ENCODE data around the gene PDXP.
A peak's percentile ranks its signal among the peaks of the same experiment; 100 is the strongest.

Gene PDXP

GRCh38 chr22:37639070-37639760 is 19.3 kb upstream of the PDXP start, which contains the start of gene SH3BP1:
TSS of gene SH3BP1 (plus strand) at chr22:37639669. CDS start at chr22:37639788, 119 bp downstream.
- no peaks in the 10 kb centered on the region for H3K27me3 ChIP-seq (ENCODE audit: insufficient read depth, low read length)
- H3K36me3 ChIP-seq (ENCODE audit: insufficient read depth, low read depth, low read length) = peaks cover 17% of the 10 kb centered on the region
- peak within 1 kb of the TSS; percentile 81 for H3K9ac ChIP-seq (ENCODE audit: low read depth, low read length)
- H3K4me3 ChIP-seq (ENCODE audit: low read length) = peak within 1 kb of the TSS; percentile 91
- no peak within 1 kb of the TSS for H3K27ac ChIP-seq (ENCODE audit: low read length)
- H3K9me3 ChIP-seq (ENCODE audit: insufficient read depth, low read depth, low read length) = no peaks in the 10 kb centered on the region
- peaks cover 26% of the 10 kb centered on the region for H3K4me1 ChIP-seq (ENCODE audit: insufficient read depth, low read length)

DNA sequence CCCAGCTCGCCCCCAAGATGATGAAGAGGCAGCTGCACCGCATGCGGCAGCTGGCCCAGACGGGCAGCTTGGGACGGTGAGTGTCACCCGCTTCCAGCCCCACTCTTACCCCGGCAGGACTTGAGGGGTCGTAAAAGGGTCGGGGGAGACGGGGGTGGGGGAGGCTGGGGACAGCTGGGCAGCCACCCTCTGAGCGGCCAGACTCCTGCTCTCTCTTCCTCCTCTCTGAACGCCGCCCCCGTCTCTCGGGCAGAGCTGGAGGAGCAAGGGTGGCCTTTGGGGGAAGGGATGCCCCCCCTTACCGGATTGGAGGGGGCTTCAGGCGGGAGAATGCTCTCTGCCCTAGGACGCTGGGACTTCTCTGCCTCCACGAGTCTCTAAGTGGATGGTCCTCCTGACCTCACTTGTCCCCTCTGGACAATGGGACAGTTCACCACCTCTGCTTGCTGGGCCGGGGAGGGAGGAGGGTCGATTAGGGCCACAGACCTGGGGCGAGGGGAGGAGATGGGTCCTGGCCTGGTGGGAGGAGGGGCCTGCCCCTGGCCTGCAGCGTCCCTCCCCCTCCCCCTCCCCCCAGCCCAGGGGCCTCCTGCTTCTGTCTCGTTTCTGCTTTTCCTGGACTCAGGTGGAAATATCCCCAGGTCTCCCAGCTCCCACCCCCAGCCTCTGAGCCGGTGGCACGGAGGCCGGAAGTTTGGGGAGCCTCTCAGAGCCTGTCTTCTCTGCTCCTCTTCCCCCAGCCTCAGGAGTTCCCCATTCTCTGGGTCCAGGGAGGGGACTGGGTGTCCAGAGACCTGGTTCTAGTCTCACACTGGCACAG is 18.5 kb upstream of the PDXP start:
- Histone ChIP-seq H3K36me3 (ENCODE audit: insufficient read depth, low read depth, low read length) (peaks cover 25% of the 10 kb centered on the region), H3K4me3 (ENCODE audit: low read length) (peak overlapping the region; percentile 91), H3K27me3 (ENCODE audit: insufficient read depth, low read length) (no peaks in the 10 kb centered on the region), H3K27ac (ENCODE audit: low read length) (no peak overlapping the region), H3K9ac (ENCODE audit: low read depth, low read length) (peak overlapping the region; percentile 81; the same call in 1 of the 2 replicates), H3K4me1 (ENCODE audit: insufficient read depth, low read length) (peaks cover 19% of the 10 kb centered on the region), H3K9me3 (ENCODE audit: insufficient read depth, low read depth, low read length) (no peaks in the 10 kb centered on the region)

- Histone ChIP-seq H3K4me1 (ENCODE audit: insufficient read depth, low read length) (peaks cover 19% of the 10 kb centered on the region), H3K27me3 (ENCODE audit: insufficient read depth, low read length) (no peaks in the 10 kb centered on the region), H3K9ac (ENCODE audit: low read depth, low read length) (peak overlapping the region; percentile 81; the same call in 1 of the 2 replicates), H3K36me3 (ENCODE audit: insufficient read depth, low read depth, low read length) (peaks cover 33% of the 10 kb centered on the region), H3K27ac (ENCODE audit: low read length) (no peak overlapping the region), H3K9me3 (ENCODE audit: insufficient read depth, low read depth, low read length) (no peaks in the 10 kb centered on the region), H3K4me3 (ENCODE audit: low read length) (peak overlapping the region; percentile 91)
These were observed 17.6 kb upstream of the PDXP start for GRCh38 chr22:37640591-37641560.

GRCh38 chr22:37641561-37641949 is 17.0 kb upstream of the PDXP start:
- no peak overlapping the region for H3K27ac ChIP-seq (ENCODE audit: low read length)

GRCh38 chr22:37643225-37643847 is 15.2 kb upstream of the PDXP start:
- Histone ChIP-seq H3K9ac (ENCODE audit: low read depth, low read length) (no peak overlapping the region), H3K4me1 (ENCODE audit: insufficient read depth, low read length) (peaks cover 15% of the 10 kb centered on the region), H3K27ac (ENCODE audit: low read length) (no peak overlapping the region), H3K9me3 (ENCODE audit: insufficient read depth, low read depth, low read length) (no peaks in the 10 kb centered on the region), H3K27me3 (ENCODE audit: insufficient read depth, low read length) (no peaks in the 10 kb centered on the region), H3K36me3 (ENCODE audit: insufficient read depth, low read depth, low read length) (peaks cover 42% of the 10 kb centered on the region), H3K4me3 (ENCODE audit: low read length) (no peak overlapping the region)

More at GRCh38 chr22:37641561-37641949, 17.0 kb upstream of the PDXP start:
- Histone ChIP-seq H3K4me3 (ENCODE audit: low read length) (no peak overlapping the region), H3K9me3 (ENCODE audit: insufficient read depth, low read depth, low read length) (no peaks in the 10 kb centered on the region), H3K36me3 (ENCODE audit: insufficient read depth, low read depth, low read length) (peaks cover 33% of the 10 kb centered on the region), H3K4me1 (ENCODE audit: insufficient read depth, low read length) (peaks cover 19% of the 10 kb centered on the region), H3K9ac (ENCODE audit: low read depth, low read length) (no peak overlapping the region), H3K27me3 (ENCODE audit: insufficient read depth, low read length) (no peaks in the 10 kb centered on the region)

- peaks cover 62% of the 10 kb centered on the region for H3K36me3 ChIP-seq (ENCODE audit: insufficient read depth, low read depth, low read length)
- no peak overlapping the region for H3K9ac ChIP-seq (ENCODE audit: low read depth, low read length)
- H3K4me1 ChIP-seq (ENCODE audit: insufficient read depth, low read length) = no peaks in the 10 kb centered on the region
These were observed 11.2 kb upstream of the PDXP start for GRCh38 chr22:37647317-37647716.

DNA sequence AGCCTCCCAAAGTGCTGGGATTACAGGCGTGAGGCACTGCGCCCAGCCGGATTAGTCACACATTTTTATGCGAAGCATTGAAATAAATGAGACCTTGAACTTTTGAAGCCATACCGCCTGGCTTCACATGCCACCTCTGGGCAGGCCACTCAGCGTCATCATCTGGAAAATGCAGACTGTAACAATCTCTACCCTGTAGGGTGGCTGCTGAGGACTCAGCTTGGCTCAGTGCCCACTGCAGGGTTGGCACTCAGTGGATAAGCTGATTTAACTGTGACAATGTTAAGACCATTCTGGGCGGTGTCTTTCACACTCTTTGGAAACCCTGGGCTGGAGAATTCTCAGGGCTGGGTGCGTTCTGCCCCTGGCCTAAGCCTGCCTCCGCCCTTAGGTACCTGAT is 10.6 kb upstream of the PDXP start:
- Histone ChIP-seq H3K36me3 (ENCODE audit: insufficient read depth, low read depth, low read length) (peaks cover 61% of the 10 kb centered on the region), H3K4me1 (ENCODE audit: insufficient read depth, low read length) (no peaks in the 10 kb centered on the region), H3K4me3 (ENCODE audit: low read length) (no peak overlapping the region), H3K27me3 (ENCODE audit: insufficient read depth, low read length) (no peaks in the 10 kb centered on the region), H3K9ac (ENCODE audit: low read depth, low read length) (no peak overlapping the region), H3K27ac (ENCODE audit: low read length) (no peak overlapping the region), H3K9me3 (ENCODE audit: insufficient read depth, low read depth, low read length) (no peaks in the 10 kb centered on the region)

More at GRCh38 chr22:37647317-37647716, 11.2 kb upstream of the PDXP start:
- H3K9me3 ChIP-seq (ENCODE audit: insufficient read depth, low read depth, low read length) = no peaks in the 10 kb centered on the region
- H3K27me3 ChIP-seq (ENCODE audit: insufficient read depth, low read length) = no peaks in the 10 kb centered on the region
- no peak overlapping the region for H3K4me3 ChIP-seq (ENCODE audit: low read length)
- H3K27ac ChIP-seq (ENCODE audit: low read length) = no peak overlapping the region

DNA sequence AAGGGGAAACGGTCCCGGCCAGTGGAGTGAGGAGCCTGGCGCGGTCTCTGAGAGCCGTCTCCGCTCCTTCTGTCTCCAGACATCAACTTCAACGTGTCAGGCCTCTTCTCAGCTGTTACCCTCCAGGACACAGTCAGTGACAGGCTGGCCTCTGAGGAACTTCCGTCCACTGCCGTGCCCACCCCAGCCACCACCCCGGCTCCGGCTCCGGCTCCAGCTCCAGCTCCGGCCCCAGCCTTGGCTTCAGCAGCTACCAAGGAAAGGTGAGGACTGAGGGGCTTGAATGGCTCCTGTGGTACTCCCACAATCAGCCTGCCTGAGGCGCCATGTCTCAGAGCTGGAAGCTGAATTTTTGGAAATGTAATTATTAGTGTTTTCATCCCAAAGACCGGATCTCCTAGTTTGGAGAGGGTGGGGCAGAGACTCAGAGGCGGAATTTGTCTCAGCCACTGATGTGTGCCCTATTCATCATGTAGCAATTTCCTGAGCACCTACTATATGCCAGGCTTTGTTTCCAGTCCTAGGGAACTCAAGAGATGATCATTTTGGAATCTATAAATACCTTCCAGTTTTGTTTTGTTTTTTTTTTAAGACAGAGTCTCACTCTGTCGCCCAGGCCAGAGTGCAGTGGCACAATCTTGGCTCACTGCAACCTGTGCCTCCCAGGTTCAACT is 7.9 kb upstream of the PDXP start:
- Histone ChIP-seq H3K27ac (ENCODE audit: low read length) (no peak overlapping the region), H3K4me1 (ENCODE audit: insufficient read depth, low read length) (no peaks in the 10 kb centered on the region), H3K9me3 (ENCODE audit: insufficient read depth, low read depth, low read length) (no peaks in the 10 kb centered on the region), H3K9ac (ENCODE audit: low read depth, low read length) (no peak overlapping the region), H3K4me3 (ENCODE audit: low read length) (no peak overlapping the region), H3K27me3 (ENCODE audit: insufficient read depth, low read length) (no peaks in the 10 kb centered on the region), H3K36me3 (ENCODE audit: insufficient read depth, low read depth, low read length) (peaks cover 51% of the 10 kb centered on the region)

GRCh38 chr22:37654563-37655251 is 3.8 kb upstream of the PDXP start:
- peaks cover 37% of the 10 kb centered on the region for H3K36me3 ChIP-seq (ENCODE audit: insufficient read depth, low read depth, low read length)
- H3K9me3 ChIP-seq (ENCODE audit: insufficient read depth, low read depth, low read length) = no peaks in the 10 kb centered on the region
- 0 out of 2 replicates have a peak, but pooled peaks cover 3% of the 10 kb centered on the region for H3K4me1 ChIP-seq (ENCODE audit: insufficient read depth, low read length)
- H3K9ac ChIP-seq (ENCODE audit: low read depth, low read length) = no peak overlapping the region
- no peak overlapping the region for H3K4me3 ChIP-seq (ENCODE audit: low read length)
- no peaks in the 10 kb centered on the region for H3K27me3 ChIP-seq (ENCODE audit: insufficient read depth, low read length)
- no peak overlapping the region for H3K27ac ChIP-seq (ENCODE audit: low read length)

GRCh38 chr22:37655252-37655563 is 3.3 kb upstream of the PDXP start:
- Histone ChIP-seq H3K9ac (ENCODE audit: low read depth, low read length) (no peak overlapping the region), H3K27me3 (ENCODE audit: insufficient read depth, low read length) (no peaks in the 10 kb centered on the region), H3K4me1 (ENCODE audit: insufficient read depth, low read length) (0 out of 2 replicates have a peak, but pooled peaks cover 4% of the 10 kb centered on the region), H3K4me3 (ENCODE audit: low read length) (no peak overlapping the region), H3K27ac (ENCODE audit: low read length) (no peak overlapping the region), H3K36me3 (ENCODE audit: insufficient read depth, low read depth, low read length) (peaks cover 32% of the 10 kb centered on the region), H3K9me3 (ENCODE audit: insufficient read depth, low read depth, low read length) (no peaks in the 10 kb centered on the region)
